Stimulated activated CD8-positive, alpha-beta memory T cell treated with anti-CD3 and anti-CD28 coated beads, Interleukin-15, amount 100 ng/mL, for 1 hour (primary cell): ENCODE results near the gene HNRNPAB.
A peak's percentile ranks its signal among the peaks of the same experiment; 100 is the strongest.
"Not testable (repeated sequence)": the region's sequence is repeated elsewhere in the genome, so short reads cannot be mapped to it uniquely, and the experiment has no call there.

Source experiments
- DNase-seq: peaks from one replicate; pipeline ENCODE4 v3.0.0-alpha.2; 2020; ENCODE audit warnings: low read depth

HNRNPAB gene

GRCh38 chr5:178196986-178197385 is 7.3 kb upstream of the HNRNPAB start:
- no peak for DNase-seq

GRCh38 chr5:178198151-178198550 is 6.2 kb upstream of the HNRNPAB start:
- not testable (repeated sequence) for DNase-seq

DNA sequence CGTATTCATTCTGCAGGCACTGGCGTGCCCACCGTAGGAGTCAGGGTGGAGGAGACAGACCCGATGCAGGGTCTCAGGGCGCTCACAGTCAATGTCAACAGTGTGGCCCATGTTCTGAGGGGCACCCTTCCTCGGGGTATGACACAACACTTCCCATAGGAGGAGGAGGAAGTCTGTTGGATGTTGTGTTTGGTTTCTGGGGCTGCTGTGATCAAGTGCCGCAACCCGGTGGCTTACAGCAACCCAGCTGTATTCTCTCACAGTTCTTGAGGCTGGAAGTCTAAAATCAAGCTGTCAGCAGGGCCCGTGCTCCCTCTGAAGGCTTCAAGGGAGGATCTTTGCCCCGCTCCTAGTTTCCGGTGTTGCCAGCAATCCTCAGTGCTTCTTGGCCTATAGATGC is 5.6 kb upstream of the HNRNPAB start:
- DNase-seq: no peak

- no peak for DNase-seq
Measured at GRCh38 chr5:178199581-178200434, 4.5 kb upstream of the HNRNPAB start.

DNA sequence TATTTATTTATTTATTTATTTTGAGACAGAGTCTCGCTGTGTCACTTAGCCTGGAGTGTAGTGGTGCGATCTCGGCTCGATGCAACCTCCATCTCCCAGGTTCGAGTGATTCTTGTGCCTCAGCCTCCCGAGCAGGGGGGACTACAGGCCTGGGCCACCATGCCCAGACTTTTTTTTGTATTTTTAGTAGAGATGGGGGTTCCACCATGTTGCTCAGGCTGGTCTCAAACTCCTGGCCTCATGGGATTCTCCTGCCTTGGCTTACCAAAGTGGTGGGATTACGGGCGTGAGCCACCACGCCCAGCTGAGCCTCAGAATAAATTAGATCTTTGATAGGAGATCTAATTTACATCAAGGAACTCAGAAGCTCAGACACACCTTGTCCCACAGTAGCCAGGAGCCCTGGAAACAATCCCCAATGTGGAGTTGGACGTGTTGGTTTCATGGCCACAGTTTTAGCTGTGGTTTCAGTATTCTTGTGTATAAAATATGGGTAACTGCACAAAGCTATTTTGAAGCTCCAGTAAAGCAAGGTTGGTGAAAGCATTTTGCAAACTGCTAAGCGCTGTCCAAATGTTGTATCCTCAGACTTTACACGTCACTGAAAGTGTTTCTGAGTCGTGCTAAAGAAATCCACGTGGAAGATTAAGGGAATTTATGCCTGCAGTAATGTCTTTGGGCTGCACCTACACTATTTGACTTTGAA is 3.0 kb upstream of the HNRNPAB start:
- DNase-seq: no peak

GRCh38 chr5:178201927-178202235 is 2.5 kb upstream of the HNRNPAB start:
- no peak for DNase-seq

- no peak for DNase-seq
Measured at GRCh38 chr5:178202541-178202940, 1.8 kb upstream of the HNRNPAB start.

- no peak for DNase-seq
Measured at GRCh38 chr5:178203670-178204181, 607 bp upstream of the HNRNPAB start.

DNA sequence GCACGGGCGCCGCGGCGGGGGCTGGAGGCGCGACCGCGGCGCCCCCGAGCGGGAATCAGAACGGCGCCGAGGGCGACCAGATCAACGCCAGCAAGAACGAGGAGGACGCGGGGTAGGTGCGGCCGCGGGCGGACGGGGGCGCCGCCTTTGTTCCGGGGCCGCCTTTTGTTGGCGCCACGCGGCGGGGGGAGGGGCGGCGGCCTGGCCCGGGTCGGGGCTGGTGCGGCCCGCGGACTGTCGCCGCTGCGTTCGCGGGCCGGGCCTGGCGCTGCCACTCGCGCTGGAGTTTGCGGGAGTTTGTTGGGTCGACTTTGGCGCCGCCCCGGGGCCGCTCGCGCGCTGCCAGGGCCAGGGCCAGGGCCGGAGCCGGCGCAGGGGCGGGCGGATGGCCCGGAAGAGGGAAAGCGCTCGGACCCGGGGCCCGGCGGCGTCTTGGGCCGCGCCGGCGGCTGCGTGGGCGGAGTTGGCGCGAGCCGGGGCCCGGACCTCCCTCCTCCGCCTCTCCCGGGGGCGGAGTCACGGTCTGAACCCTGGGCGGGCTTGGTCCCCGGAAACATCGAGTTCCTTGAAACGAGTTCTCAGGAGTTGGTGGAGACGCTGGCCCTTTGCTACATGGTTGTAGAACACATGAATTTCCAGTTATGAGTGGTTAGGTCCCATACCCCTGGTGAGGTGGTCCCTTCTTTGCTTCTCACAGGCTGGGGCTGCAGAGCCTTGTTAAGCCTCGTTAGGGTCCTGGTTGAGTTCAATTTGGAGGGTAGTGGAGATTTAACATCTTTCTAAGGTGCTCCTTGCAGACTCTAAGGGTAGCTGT is 809 bp downstream of the HNRNPAB start:
- DNase-seq: peak; percentile 48

GRCh38 chr5:178205749-178206047 is 1.4 kb downstream of the HNRNPAB start:
- DNase-seq: no peak

- DNase-seq: no peak
Measured at GRCh38 chr5:178206166-178207101, 2.1 kb downstream of the HNRNPAB start.

GRCh38 chr5:178207183-178207916 is 3.0 kb downstream of the HNRNPAB start:
- no peak for DNase-seq

DNA sequence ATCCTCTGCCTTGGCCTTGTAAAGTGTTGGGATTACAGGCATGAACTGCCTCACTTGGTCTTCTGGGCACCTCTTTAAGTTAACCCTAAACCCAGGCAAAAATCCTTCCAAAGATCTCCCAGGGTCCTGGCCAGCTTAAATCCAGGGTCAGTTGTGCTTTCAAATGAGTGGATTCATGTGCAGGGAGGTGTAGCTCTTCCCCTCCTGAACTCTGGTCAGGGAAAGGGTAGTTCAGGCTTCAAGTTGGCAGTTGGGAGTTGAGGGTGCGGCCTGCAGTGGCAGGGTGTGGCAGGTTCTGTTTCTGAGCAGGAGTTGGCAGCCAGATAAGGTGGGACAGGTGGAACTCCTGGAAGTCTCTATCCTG is 3.6 kb downstream of the HNRNPAB start:
- no peak for DNase-seq

- DNase-seq: no peak
Measured at GRCh38 chr5:178208540-178209227, 4.4 kb downstream of the HNRNPAB start.

DNA sequence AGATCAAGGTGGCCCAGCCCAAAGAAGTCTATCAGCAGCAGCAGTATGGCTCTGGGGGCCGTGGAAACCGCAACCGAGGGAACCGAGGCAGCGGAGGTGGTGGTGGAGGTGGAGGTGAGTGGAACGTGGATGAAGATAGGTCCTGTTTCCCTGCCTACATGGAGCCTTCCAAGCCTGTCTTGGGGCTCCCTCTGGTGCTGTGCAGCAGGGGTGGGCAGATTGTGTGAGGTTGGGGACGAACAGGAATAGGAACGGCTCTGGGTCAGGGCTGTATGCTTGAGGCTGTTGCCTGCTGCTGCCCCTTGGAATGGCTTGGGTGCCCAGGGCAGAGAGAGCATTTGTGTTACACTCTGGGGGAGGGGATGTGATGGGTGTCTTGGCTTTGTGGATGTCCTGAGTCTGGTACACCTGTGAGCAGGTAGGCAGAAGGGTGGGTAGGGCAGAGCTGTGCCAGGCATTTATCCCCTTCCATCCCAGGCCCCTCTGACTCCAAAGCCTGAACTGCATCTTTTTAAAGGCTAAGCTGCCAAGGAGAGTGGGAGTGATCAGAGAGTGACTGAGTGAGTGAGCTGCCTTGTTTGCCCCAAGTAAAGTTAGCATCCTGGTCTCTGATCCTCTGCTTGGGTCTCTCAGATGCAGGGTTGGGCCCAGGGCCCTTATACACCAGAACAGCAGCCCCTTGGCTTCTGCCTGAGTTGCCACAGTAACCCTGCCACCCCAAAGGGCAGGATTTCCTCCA is 5.2 kb downstream of the HNRNPAB start:
- DNase-seq: no peak

DNA sequence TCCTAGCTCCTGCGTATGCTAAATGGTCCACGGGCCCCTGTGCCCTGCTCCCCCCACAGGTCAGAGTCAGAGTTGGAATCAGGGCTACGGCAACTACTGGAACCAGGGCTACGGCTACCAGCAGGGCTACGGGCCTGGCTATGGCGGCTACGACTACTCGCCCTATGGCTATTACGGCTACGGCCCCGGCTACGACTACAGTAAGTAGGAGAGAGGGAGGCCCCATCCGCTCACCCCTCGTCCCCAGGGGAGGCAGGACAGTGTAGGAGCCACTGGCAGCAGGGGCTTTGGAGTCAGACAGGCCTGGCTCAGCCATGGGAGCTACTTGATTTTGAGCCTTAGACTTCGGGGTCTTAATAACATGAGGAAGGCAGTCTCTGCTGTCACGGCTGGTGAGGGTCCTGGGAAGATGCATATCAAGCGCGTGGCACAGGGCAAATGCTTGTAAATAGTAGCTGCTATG is 5.8 kb downstream of the HNRNPAB start:
- no peak for DNase-seq

DNA sequence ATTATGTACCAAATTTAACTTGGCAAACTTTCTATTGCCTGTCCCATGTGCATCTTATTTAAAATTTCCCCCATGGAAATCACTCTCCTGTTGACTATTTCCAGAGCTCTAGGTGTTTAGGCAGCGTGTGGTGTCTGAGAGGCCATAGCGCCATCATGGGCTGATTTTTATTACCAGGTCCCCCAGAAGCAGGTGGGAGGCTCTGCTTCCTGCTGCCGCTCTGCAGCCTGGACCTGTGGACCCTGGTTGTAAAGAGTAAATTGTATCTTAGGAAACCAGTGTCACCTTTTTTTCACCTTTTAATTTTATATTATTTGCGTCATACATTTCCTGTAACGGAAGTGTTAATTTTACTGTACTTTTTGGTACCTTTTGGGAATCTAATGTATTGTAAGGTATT is 6.4 kb downstream of the HNRNPAB start:
- DNase-seq: no peak

DNA sequence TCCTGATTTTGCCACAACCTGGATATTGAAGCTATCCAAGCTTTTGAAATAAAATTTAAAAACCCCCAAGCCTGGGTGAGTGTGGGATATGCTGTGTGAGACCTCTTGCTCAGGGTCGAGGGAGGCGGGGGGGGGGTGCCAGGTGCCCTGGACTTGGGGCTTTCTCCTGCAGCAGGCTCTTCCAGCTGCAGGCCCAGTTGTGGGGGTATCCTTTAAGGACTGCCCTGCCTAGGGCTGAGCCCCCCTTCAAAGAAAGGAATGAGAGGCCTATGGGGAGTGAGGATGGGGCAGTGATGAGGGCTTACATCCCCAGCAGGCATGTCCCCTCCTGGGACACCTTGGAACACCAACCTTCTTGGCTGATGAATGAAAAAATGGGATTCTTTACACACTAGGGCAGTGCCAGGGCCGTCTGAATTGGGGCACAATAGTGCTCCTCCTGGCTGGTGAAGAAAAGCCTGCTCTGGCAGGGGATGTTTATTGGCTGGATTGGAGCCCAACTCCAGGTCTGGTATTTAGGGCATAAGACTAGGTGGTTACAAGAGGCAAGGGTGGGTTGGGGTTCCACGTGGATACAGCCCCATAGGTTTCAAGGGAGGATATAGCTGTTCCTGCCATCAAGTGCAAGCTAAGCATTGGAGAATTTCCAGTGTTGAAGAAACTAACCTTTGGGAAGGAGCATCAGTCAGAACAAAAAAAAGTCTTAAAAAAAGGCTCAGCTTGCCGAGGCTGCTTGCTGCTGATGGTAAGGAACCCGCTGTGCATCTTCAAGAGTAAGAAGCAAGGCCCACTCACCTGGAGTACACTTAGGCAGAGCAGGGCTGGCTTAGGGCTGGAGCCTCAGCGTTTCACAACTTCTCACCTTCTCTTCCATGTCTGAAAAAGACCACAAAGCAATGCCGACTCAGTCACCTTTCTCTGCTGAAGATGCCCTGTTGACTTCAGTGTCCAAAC is 7.0 kb downstream of the HNRNPAB start:
- no peak for DNase-seq
